Posterior vena cava (tissue), 2 donors: Measurements from ENCODE around the gene MTARC2. TPM values are rescaled to one million over a fixed set of nuclear protein-coding genes. Genes with fewer than 3 reads are reported as not detected.

Source experiments
- DNase-seq: peaks from one replicate; pipeline ENCODE4 v3.0.0-alpha.2; 2020; ENCODE audit warnings: low spot score
- intact Hi-C, 2 donors: fragments of 100-400 bp; cut with DNase I; formaldehyde crosslinking; loops; one replicate each; pipeline versions ENCODE4 v1.14.1 to v1.14.2; 2022 to 2023
- total RNA-seq, 2 donors: library from RNA; stranded (reverse); fragmentation: NEBNext Ultra II Directional; extraction: Animal tissue kit (Norgen Biotek cat#: 25700); gene quantifications; one replicate each; pipeline ENCODE4 v1.2.1, GENCODE V29; 2021
- donor health status: DM: yes; HTN: yes; CAD: no.
- donor health status: DM: yes; HTN: yes; CAD: no.

The MTARC2 gene
- total RNA-seq, 2 donors from 2014 or later = 11.8 to 15.2 TPM

- DNase-seq = no peak
- intact Hi-C loops = no loop called here
Measured at GRCh38 chr1:220761688-220762427, 13.7 kb downstream of the MTARC2 start.

- no peak for DNase-seq
- intact Hi-C loops = no loop called here
Measured at GRCh38 chr1:220764757-220765156, 16.6 kb downstream of the MTARC2 start.

GRCh38 chr1:220767312-220768125 lies 19.4 kb downstream of the MTARC2 start:
- DNase-seq = no peak
- intact Hi-C loops = no loop called here

GRCh38 chr1:220768126-220768601 lies 20.0 kb downstream of the MTARC2 start:
- intact Hi-C loops = no loop called here
- DNase-seq = no peak

- intact Hi-C loops = no loop called here
- no peak for DNase-seq
Measured at GRCh38 chr1:220769205-220769604, 21.1 kb downstream of the MTARC2 start.

- intact Hi-C loops = loop anchor here in 1 of 2 donors (10.0 kb wide), 1 partner anchor 86 kb away; no protein-coding TSS in a partner anchor
- DNase-seq = no peak
Measured at GRCh38 chr1:220770245-220770913, 22.3 kb downstream of the MTARC2 start.

- no peak for DNase-seq
Measured at GRCh38 chr1:220772846-220773245, 24.7 kb downstream of the MTARC2 start.

GRCh38 chr1:220775240-220775853 lies 27.2 kb downstream of the MTARC2 start:
- intact Hi-C loops = loop anchor here in 1 of 2 donors (10.0 kb wide), 1 partner anchor 91 kb away; no protein-coding TSS in a partner anchor
- DNase-seq = no peak

More at GRCh38 chr1:220772846-220773245, 24.7 kb downstream of the MTARC2 start:
- intact Hi-C loops = loop anchor here in 1 of 2 donors (10.0 kb wide), 1 partner anchor 88 kb away; no protein-coding TSS in a partner anchor

- DNase-seq = no peak
- intact Hi-C loops = loop anchor here in 1 of 2 donors (10.0 kb wide), 1 partner anchor 91 kb away; no protein-coding TSS in a partner anchor
Measured at GRCh38 chr1:220776254-220776653, 28.1 kb downstream of the MTARC2 start.

GRCh38 chr1:220776720-220777326 lies 28.7 kb downstream of the MTARC2 start:
- intact Hi-C loops = loop anchor here in 1 of 2 donors (10.0 kb wide), 1 partner anchor 92 kb away; no protein-coding TSS in a partner anchor
- peak; percentile 95 for DNase-seq

- DNase-seq = no peak
- intact Hi-C loops = no loop called here
Measured at GRCh38 chr1:220783453-220783852, 35.3 kb downstream of the MTARC2 start.

- intact Hi-C loops = no loop called here
- DNase-seq = no peak
Measured at GRCh38 chr1:220784751-220785150, 36.6 kb downstream of the MTARC2 start.

- intact Hi-C loops = no loop called here
- DNase-seq = no peak
Measured at GRCh38 chr1:220785166-220786056, 37.3 kb downstream of the MTARC2 start.

GRCh38 chr1:220786057-220786336 lies 37.9 kb downstream of the MTARC2 start:
- DNase-seq = no peak
- intact Hi-C loops = no loop called here

- DNase-seq = peak; percentile 89
- intact Hi-C loops = no loop called here
Measured at GRCh38 chr1:220786337-220787068, 38.4 kb downstream of the MTARC2 start, which contains the start of gene MTARC1. MTARC1 (plus strand) TSS chr1:220786913; CDS start chr1:220786945, 32 bp downstream.

- DNase-seq = no peak
- intact Hi-C loops = no loop called here
Measured at GRCh38 chr1:220787069-220787619, 39.0 kb downstream of the MTARC2 start.

- intact Hi-C loops = no loop called here
- no peak for DNase-seq
Measured at GRCh38 chr1:220788900-220789299, 40.8 kb downstream of the MTARC2 start.
